GM08714 (cell line): ENCODE measurements around the gene ITLN2.
"Not testable (repeated sequence)": the region's sequence is repeated elsewhere in the genome, so short reads cannot be mapped to it uniquely, and the experiment has no call there.

Source experiments
- H3K4me3 ChIP-seq: fragments of 200-500 bp; sonication (Bioruptor generic); 2 replicates; pipeline ENCODE4 v1.5.1; 2014; ENCODE audit warnings: mild to moderate bottlenecking, low read length, inconsistent platforms
- ZNF274 ChIP-seq: IDR thresholded peaks from 2 replicates; pipeline ENCODE4 v1.6.1; 2012; ENCODE audit warnings: mild to moderate bottlenecking, low read depth, low read length

The ITLN2 gene

GRCh38 chr1:160945079-160945478 lies 9.5 kb downstream of the ITLN2 start:
- H3K4me3 ChIP-seq, result no peak overlapping the region
- no peak for TF ChIP-seq ZNF274

- TF ChIP-seq ZNF274, result no peak
- no peak overlapping the region for H3K4me3 ChIP-seq
These were observed 11.7 kb downstream of the ITLN2 start for GRCh38 chr1:160942926-160943325.

GRCh38 chr1:160936666-160937065 lies 17.9 kb downstream of the ITLN2 start:
- not testable (repeated sequence) for H3K4me3 ChIP-seq

- TF ChIP-seq ZNF274, result no peak
- no peak overlapping the region for H3K4me3 ChIP-seq
These were observed 18.9 kb downstream of the ITLN2 start for GRCh38 chr1:160935527-160936258.

GRCh38 chr1:160933305-160933704 lies 21.3 kb downstream of the ITLN2 start:
- H3K4me3 ChIP-seq, result not testable (repeated sequence)

- no peak for TF ChIP-seq ZNF274
- H3K4me3 ChIP-seq, result no peak overlapping the region
These were observed 28.9 kb downstream of the ITLN2 start for GRCh38 chr1:160925652-160926244.

GRCh38 chr1:160924791-160925651 lies 29.6 kb downstream of the ITLN2 start:
- TF ChIP-seq ZNF274, result no peak
- H3K4me3 ChIP-seq, result no peak overlapping the region

GRCh38 chr1:160916666-160917065 lies 37.9 kb downstream of the ITLN2 start:
- TF ChIP-seq ZNF274, result no peak

GRCh38 chr1:160913229-160913628 lies 41.4 kb downstream of the ITLN2 start:
- not testable (repeated sequence) for H3K4me3 ChIP-seq

More at GRCh38 chr1:160916666-160917065, 37.9 kb downstream of the ITLN2 start:
- no peak overlapping the region for H3K4me3 ChIP-seq

GRCh38 chr1:160911925-160912324 lies 42.7 kb downstream of the ITLN2 start:
- no peak overlapping the region for H3K4me3 ChIP-seq
- no peak for TF ChIP-seq ZNF274

- TF ChIP-seq ZNF274, result no peak
- H3K4me3 ChIP-seq, result no peak overlapping the region
These were observed 43.2 kb downstream of the ITLN2 start for GRCh38 chr1:160911441-160911840.

- no peak overlapping the region for H3K4me3 ChIP-seq
These were observed 44.3 kb downstream of the ITLN2 start for GRCh38 chr1:160910170-160910750.

GRCh38 chr1:160907976-160908375 lies 46.6 kb downstream of the ITLN2 start:
- no peak for TF ChIP-seq ZNF274
- H3K4me3 ChIP-seq, result no peak overlapping the region

More at GRCh38 chr1:160910170-160910750, 44.3 kb downstream of the ITLN2 start:
- TF ChIP-seq ZNF274, result no peak

- H3K4me3 ChIP-seq, result no peak overlapping the region
- TF ChIP-seq ZNF274, result no peak
These were observed 49.0 kb downstream of the ITLN2 start for GRCh38 chr1:160905617-160905989.

- no peak overlapping the region for H3K4me3 ChIP-seq
- TF ChIP-seq ZNF274, result no peak
These were observed 49.6 kb downstream of the ITLN2 start for GRCh38 chr1:160904783-160905616.

- H3K4me3 ChIP-seq, result not testable (repeated sequence)
These were observed 52.4 kb downstream of the ITLN2 start for GRCh38 chr1:160902251-160902650.
